SK-N-MC (cell line): ENCODE results near the gene MYBPH.

ENCODE experiments used
- DNase-seq: peaks from one replicate; pipeline ENCODE4 v3.0.0-alpha.2; 2011; ENCODE audit warnings: low read depth, low spot score
- H3K27ac ChIP-seq: fragments of 200-600 bp; sonication (generic); 2 replicates; pipeline ENCODE4 v1.5.1; 2016; ENCODE audit warnings: mixed run types
- H3K36me3 ChIP-seq: fragments of 200-600 bp; sonication (generic); 2 replicates; pipeline ENCODE4 v1.6.1; 2017; ENCODE audit warnings: antibody characterized with exemption, low read length, mixed read lengths; ENCODE audit not compliant: insufficient read depth
- H3K4me3 ChIP-seq: fragments of 200-600 bp; sonication (generic); 2 replicates; pipeline ENCODE4 v1.5.1; 2016
- H3K9ac ChIP-seq: fragments of 200-600 bp; sonication (generic); 2 replicates; pipeline ENCODE4 v1.8.0; 2017; ENCODE audit warnings: mixed run types, mixed read lengths; ENCODE audit not compliant: insufficient read length
- H3K9me3 ChIP-seq: fragments of 200-600 bp; sonication (generic); 2 replicates; pipeline ENCODE4 v1.6.1; 2017; ENCODE audit warnings: low read depth, mild to moderate bottlenecking, antibody characterized with exemption, low read length, moderate library complexity, mixed read lengths
- EZH2 ChIP-seq: fragments of 200-600 bp; sonication (generic); IDR thresholded peaks from one replicate; pipeline ENCODE4 v1.6.1; 2017; ENCODE audit warnings: antibody characterized with exemption
- FOXP2 ChIP-seq: optimal IDR thresholded peaks from 2 replicates; pipeline ENCODE3; 2011; ENCODE audit warnings: mild to moderate bottlenecking, moderate library complexity; ENCODE audit not compliant: insufficient read depth; ENCODE audit errors: extremely low read length, control extremely low read depth
- POLR2AphosphoS5 ChIP-seq: IDR thresholded peaks from 2 replicates; pipeline ENCODE4 v1.6.1; 2012; ENCODE audit warnings: mild to moderate bottlenecking, low read depth, low read length, borderline replicate concordance

Gene MYBPH

GRCh38 chr1:203138066-203138465 lies 37.6 kb downstream of the MYBPH start:
- no peak overlapping the region for H3K27ac ChIP-seq
- DNase-seq: no peak
- TF ChIP-seq EZH2 (no peak), FOXP2 (no peak), POLR2AphosphoS5 (no peak)
- no peaks in the 10 kb centered on the region for H3K36me3 ChIP-seq
- H3K9ac ChIP-seq: no peak overlapping the region
- H3K4me3 ChIP-seq: no peak overlapping the region
- H3K9me3 ChIP-seq: no peaks in the 10 kb centered on the region

GRCh38 chr1:203137324-203137723 lies 38.3 kb downstream of the MYBPH start:
- TF ChIP-seq EZH2 (no peak), POLR2AphosphoS5 (no peak), FOXP2 (no peak)
- no peak for DNase-seq
- Histone ChIP-seq H3K27ac (no peak overlapping the region), H3K9ac (no peak overlapping the region), H3K36me3 (no peaks in the 10 kb centered on the region), H3K4me3 (no peak overlapping the region), H3K9me3 (no peaks in the 10 kb centered on the region)

- Histone ChIP-seq H3K9ac (no peak overlapping the region), H3K4me3 (no peak overlapping the region), H3K36me3 (no peaks in the 10 kb centered on the region), H3K27ac (no peak overlapping the region), H3K9me3 (no peaks in the 10 kb centered on the region)
- TF ChIP-seq POLR2AphosphoS5: no peak
- TF ChIP-seq FOXP2: no peak
- TF ChIP-seq EZH2: no peak
- no peak for DNase-seq
Measured at GRCh38 chr1:203136409-203137042, 39.1 kb downstream of the MYBPH start.

GRCh38 chr1:203135636-203136305 lies 39.9 kb downstream of the MYBPH start:
- Histone ChIP-seq H3K9ac (no peak overlapping the region), H3K27ac (no peak overlapping the region), H3K4me3 (no peak overlapping the region), H3K9me3 (no peaks in the 10 kb centered on the region), H3K36me3 (no peaks in the 10 kb centered on the region)
- DNase-seq: no peak
- TF ChIP-seq EZH2: no peak
- no peak for TF ChIP-seq POLR2AphosphoS5
- no peak for TF ChIP-seq FOXP2

- Histone ChIP-seq H3K4me3 (no peak overlapping the region), H3K9ac (no peak overlapping the region), H3K36me3 (no peaks in the 10 kb centered on the region), H3K27ac (no peak overlapping the region), H3K9me3 (no peaks in the 10 kb centered on the region)
- DNase-seq: no peak
- no peak for TF ChIP-seq POLR2AphosphoS5
- TF ChIP-seq EZH2: no peak
Measured at GRCh38 chr1:203133970-203134725, 41.5 kb downstream of the MYBPH start.

GRCh38 chr1:203131548-203132200 lies 44.0 kb downstream of the MYBPH start:
- H3K36me3 ChIP-seq: no peaks in the 10 kb centered on the region
- no peak overlapping the region for H3K4me3 ChIP-seq
- no peak overlapping the region for H3K27ac ChIP-seq
- TF ChIP-seq FOXP2 (no peak), POLR2AphosphoS5 (no peak), EZH2 (no peak)
- DNase-seq: no peak
- H3K9me3 ChIP-seq: no peaks in the 10 kb centered on the region
- no peak overlapping the region for H3K9ac ChIP-seq

GRCh38 chr1:203130358-203130985 lies 45.2 kb downstream of the MYBPH start:
- H3K36me3 ChIP-seq: no peaks in the 10 kb centered on the region
- H3K4me3 ChIP-seq: no peak overlapping the region
- TF ChIP-seq EZH2 (no peak), FOXP2 (no peak), POLR2AphosphoS5 (no peak)
- no peak for DNase-seq
- no peak overlapping the region for H3K9ac ChIP-seq
- H3K27ac ChIP-seq: no peak overlapping the region
- H3K9me3 ChIP-seq: no peaks in the 10 kb centered on the region
